B cell (primary cell): ENCODE results near the gene KIRREL3.

ENCODE experiments used
- EZH2 ChIP-seq: IDR thresholded peaks from 2 replicates; pipeline ENCODE4 v1.6.1; 2012; ENCODE audit warnings: borderline replicate concordance, low read depth, mild to moderate bottlenecking, moderate library complexity, low read length; ENCODE audit not compliant: insufficient read depth, poor library complexity, severe bottlenecking
- TF ChIP-seq, protein P1 (sequence below): fragments of 200-600 bp; IDR thresholded peaks from one replicate; pipeline ENCODE4 v1.8.0; 2022; ENCODE audit warnings: antibody characterized with exemption, mild to moderate bottlenecking

DNA sequence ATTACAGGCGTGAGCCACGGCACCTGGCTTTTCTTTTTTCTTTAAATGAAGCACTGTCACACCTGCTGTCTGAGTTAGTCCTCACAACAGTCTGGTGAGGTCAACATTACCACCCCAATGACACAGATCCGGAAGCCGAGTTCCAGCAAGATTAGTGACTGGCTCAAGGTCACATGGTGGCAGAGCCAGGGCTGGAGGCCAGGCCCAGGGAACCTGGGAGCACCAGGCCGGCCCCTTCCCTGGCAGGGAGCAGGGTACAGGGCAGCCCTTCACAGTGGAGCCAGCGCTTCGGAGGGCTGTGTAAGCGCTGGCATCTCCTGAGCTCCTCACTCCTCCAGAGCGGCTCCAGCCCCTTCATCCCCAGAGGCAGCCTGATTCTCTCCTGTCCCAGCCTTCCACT, 526.4 kb downstream of the KIRREL3 start:
- TF ChIP-seq, protein P1, sequence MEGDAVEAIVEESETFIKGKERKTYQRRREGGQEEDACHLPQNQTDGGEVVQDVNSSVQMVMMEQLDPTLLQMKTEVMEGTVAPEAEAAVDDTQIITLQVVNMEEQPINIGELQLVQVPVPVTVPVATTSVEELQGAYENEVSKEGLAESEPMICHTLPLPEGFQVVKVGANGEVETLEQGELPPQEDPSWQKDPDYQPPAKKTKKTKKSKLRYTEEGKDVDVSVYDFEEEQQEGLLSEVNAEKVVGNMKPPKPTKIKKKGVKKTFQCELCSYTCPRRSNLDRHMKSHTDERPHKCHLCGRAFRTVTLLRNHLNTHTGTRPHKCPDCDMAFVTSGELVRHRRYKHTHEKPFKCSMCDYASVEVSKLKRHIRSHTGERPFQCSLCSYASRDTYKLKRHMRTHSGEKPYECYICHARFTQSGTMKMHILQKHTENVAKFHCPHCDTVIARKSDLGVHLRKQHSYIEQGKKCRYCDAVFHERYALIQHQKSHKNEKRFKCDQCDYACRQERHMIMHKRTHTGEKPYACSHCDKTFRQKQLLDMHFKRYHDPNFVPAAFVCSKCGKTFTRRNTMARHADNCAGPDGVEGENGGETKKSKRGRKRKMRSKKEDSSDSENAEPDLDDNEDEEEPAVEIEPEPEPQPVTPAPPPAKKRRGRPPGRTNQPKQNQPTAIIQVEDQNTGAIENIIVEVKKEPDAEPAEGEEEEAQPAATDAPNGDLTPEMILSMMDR, result no peak
- TF ChIP-seq EZH2, result no peak
